Stomach smooth muscle (tissue), 2 donors: ENCODE results near the gene PTDSS2.
"Not testable (repeated sequence)": the region's sequence is repeated elsewhere in the genome, so short reads cannot be mapped to it uniquely, and the experiment has no call there.

Experiments
- H3K27ac ChIP-seq: one replicate; pipeline ENCODE4 v1.7.0; 2013; ENCODE audit warnings: mild to moderate bottlenecking, low read length, inconsistent platforms
- H3K27me3 ChIP-seq, 2 donors: one replicate each; pipeline ENCODE4 v1.7.0; 2013; ENCODE audit warnings: low read length in 2 of 2; ENCODE audit not compliant: insufficient read depth in 2 of 2, control insufficient read depth in 1 of 2
- H3K36me3 ChIP-seq, 2 donors: one replicate each; pipeline ENCODE4 v1.7.0; 2013; ENCODE audit warnings: low read length in 2 of 2; ENCODE audit not compliant: control insufficient read depth in 2 of 2, insufficient read depth in 2 of 2
- H3K4me1 ChIP-seq: one replicate; pipeline ENCODE4 v1.7.0; 2013; ENCODE audit warnings: low read length; ENCODE audit not compliant: control insufficient read depth, insufficient read depth
- H3K4me3 ChIP-seq, 2 donors: one replicate each; pipeline ENCODE4 v1.7.0; 2013; ENCODE audit warnings: low read length in 2 of 2
- H3K9ac ChIP-seq, 2 donors: one replicate each; pipeline ENCODE4 v1.7.0; 2013; ENCODE audit warnings: low read length in 2 of 2, mild to moderate bottlenecking in 1 of 2
- H3K9me3 ChIP-seq, 2 donors: one replicate each; pipeline ENCODE4 v1.7.0; 2013; ENCODE audit warnings: low read length in 2 of 2; ENCODE audit not compliant: control insufficient read depth in 2 of 2
- donor health status: healthy.
- donor health status: Pancreatic carcinoma.

Gene PTDSS2

DNA sequence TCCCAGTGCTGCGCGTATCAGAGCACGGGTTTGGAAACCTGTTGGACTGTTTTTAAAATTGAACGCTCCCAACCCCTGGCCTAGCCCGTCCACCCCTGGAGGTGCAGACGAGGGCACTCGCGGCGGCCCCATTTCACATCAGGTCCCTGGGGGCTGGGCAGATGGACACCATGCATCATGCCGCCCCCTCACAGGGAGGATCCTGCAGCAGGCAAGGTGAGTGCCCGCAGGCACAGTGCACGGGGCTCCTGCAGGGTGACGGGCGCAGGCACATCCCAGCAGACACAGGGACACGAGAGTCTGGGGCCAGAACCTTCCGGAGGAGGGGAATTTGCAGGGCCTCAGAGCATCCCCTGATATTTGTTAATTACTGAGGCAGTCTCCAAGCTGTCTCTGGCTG, 15.6 kb upstream of the PTDSS2 start:
- no peaks in the 10 kb centered on the region for H3K36me3 ChIP-seq
- H3K9me3 ChIP-seq, result no peaks in the 10 kb centered on the region
- H3K27ac ChIP-seq, result no peak overlapping the region
- peaks cover 4 to 7% of the 10 kb centered on the region in 2 donors for H3K27me3 ChIP-seq
- H3K4me3 ChIP-seq, result no peak overlapping the region
- H3K4me1 ChIP-seq, result no peaks in the 10 kb centered on the region
- no peak overlapping the region for H3K9ac ChIP-seq

DNA sequence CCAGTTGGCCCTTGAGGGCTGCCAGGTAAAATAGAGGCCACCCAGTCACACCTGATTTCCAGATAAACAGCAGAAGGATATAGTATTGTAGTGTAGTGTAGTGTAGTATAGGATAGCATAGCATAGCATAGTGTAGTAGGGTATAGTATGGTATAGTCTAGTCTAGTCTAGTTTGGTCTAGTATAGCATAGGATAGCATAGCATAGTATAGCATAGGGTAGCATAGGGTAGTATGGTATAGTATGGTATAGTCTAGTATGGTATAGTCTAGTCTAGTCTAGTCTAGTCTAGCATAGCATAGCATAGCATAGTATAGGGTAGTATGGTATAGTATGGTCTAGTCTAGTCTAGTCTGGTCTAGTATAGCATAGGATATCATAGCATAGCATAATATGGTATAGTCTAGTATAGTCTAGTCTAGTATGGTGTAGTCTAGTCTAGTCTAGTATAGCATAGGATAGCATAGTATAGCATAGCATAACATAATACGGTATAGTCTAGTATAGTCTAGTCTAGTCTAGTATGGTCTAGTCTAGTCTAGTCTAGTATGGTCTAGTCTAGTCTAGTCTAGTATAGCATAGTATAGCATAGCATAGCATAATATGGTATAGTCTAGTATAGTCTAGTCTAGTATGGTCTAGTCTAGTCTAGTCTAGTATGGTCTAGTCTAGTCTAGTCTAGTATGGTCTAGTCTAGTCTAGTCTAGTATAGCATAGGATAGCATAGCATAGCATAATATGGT, 14.9 kb upstream of the PTDSS2 start:
- not testable (repeated sequence) for H3K9ac ChIP-seq, H3K4me3 ChIP-seq, H3K36me3 ChIP-seq, H3K27ac ChIP-seq, H3K27me3 ChIP-seq, H3K4me1 ChIP-seq, H3K9me3 ChIP-seq

DNA sequence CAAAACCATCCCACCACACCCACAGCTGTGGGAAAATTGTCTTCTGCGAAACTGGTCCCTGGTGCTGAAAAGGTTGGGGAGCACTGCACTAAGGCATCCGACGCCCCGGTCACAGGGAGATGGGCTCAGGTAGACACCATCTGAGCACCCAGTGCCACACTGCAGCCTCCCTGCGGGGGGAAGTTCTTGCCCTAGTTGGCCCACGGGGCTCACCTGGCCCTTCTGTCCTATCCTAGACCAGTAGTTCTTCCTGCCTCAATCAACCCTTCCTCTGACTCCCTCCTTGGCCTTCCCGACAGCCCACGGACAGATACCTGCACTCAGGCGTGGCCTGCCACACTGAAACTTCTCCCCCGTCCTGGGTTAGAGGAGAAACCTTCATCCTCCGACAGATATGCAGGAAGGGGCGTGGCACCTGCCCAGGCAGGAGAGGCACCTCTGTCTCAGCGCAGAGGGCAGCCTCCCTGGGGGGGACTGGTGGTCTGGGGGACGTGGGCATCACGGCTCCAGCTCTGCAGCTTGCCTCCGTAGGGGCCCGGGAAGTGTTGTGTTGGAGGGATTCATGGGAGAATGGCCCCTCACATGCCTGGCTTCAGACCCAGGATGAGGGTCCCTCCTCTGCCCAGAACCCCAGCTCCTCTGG, 12.7 kb upstream of the PTDSS2 start:
- Histone ChIP-seq H3K36me3 (no peaks in the 10 kb centered on the region), H3K4me1 (no peaks in the 10 kb centered on the region), H3K9ac (no peak overlapping the region), H3K27me3 (peaks cover 18% of the 10 kb centered on the region in 2 donors), H3K27ac (no peak overlapping the region), H3K9me3 (no peaks in the 10 kb centered on the region), H3K4me3 (no peak overlapping the region)

DNA sequence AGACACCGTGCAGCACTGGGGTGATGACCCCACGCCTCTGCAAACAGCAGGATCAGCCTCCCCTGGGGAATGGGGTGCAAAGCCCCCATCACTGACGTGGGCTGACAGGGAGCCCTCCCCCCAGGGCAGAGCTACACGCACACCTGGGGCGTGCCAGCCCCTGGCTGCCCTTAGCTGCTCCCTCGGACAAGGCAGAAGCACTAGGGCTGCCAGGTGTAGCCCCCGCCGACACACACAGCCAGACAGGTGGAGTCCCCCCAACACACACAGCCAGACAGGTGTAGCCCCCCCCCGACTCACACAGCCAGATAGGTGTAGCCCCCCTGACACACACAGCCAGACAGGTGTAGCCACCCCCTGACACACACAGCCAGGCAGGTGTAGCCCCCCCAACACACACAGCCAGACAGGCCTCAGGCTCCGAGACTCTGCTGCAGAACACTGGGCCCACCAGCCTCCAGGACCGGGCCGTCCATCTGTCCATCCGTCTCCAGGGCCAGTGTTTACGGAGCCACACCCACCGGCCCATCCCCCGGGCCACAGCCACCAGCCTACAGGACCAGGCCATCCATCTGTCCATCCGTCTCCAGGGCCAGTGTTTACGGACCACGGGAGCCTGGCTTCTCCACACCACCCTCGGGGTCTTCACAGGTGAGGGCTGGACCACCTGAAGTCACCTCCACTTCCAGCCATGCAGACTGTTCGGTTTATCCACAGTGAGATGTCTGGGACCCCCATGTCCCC, 11.8 kb upstream of the PTDSS2 start:
- Histone ChIP-seq H3K27ac (no peak overlapping the region), H3K27me3 (peaks cover 19 to 24% of the 10 kb centered on the region in 2 donors), H3K9ac (no peak overlapping the region), H3K4me3 (no peak overlapping the region), H3K4me1 (no peaks in the 10 kb centered on the region), H3K36me3 (no peaks in the 10 kb centered on the region), H3K9me3 (no peaks in the 10 kb centered on the region)

DNA sequence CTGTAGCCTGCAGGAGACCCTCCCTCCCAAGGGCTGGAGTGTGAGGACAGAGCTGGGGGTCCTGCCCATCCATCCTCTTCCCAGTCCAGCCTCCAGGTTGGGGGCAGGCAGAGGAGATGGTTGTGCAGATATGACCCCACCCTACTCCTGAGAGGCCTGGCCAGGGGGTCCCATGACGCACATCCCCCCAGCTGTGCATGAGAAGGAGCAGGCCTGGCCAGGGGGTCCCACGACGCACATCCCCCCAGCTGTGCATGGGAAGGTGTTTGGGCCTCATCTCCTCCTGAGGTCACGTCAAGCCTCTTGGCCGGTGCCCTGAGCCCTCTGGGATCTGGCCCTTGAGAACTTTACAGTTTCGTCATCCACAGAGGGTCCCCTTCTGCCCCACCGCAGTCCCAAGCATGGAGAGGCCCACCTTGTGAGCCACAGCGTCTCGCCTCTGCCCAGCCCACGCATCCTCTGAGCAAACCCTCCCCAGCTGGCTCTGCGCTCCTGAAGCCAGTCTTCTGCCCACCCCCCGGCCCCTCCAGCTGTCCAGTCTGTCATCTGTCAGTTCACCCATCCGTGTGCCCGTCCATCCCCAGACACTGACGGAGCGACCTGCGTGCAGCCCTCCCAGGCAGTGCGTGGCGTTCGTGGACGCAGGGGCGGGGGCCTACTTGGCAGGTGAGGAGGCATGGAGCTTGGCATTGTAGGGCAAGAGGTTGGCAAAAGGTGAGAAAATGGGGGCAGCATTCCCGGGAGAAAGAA, 10.6 kb upstream of the PTDSS2 start:
- H3K4me1 ChIP-seq, result no peaks in the 10 kb centered on the region
- H3K27me3 ChIP-seq, result peaks cover 19 to 28% of the 10 kb centered on the region in 2 donors
- H3K36me3 ChIP-seq, result no peaks in the 10 kb centered on the region
- no peak overlapping the region for H3K4me3 ChIP-seq
- no peaks in the 10 kb centered on the region for H3K9me3 ChIP-seq
- no peak overlapping the region for H3K9ac ChIP-seq
- no peak overlapping the region for H3K27ac ChIP-seq

DNA sequence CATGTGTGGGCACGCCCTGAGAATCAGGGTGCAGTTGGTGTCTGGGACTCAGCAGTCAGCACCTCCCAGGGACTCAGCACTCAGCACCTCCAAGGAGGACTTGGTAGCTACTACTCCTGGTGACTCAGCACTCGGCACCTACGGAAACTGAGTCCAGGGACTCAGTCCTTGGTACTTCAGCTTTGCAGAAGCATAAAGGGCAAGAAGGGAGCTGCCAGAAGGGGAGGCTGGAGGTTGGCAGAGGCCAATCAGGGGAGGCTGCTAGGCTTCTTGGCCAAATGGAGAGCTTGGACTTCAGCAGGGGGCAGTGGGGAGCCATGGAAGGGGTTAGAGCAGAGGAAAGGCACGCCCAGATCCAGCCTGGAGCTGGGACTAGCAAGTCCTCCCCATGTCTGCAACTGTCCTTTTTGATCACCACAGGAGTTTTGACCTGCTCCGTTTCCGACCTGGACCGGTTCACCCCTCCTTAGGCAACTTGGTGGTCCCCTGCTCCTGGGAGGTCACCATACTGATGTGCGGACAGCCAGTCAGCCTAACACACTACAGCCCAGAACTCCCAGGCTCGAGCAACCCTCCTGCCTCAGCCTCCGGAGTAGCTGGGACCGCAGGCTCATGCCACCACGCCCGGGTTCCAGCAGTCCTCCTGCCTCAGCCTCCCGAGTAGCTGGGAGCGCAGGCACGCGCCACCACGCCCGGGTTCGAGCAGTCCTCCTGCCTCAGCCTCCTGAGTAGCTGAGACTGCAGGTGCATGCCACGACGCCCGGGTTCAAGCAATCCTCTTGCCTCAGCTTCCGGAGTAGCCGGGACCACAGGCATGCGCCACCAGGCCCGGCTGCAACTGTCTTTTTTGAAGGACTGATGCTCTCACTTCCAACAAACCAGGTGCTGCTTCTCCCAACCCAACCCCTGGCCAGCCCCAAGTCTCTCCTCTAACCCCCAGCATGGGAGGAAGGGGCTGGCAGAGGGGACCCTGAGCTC, 9.7 kb upstream of the PTDSS2 start:
- H3K9ac ChIP-seq, result no peak overlapping the region
- no peak overlapping the region for H3K4me3 ChIP-seq
- H3K4me1 ChIP-seq, result no peaks in the 10 kb centered on the region
- H3K9me3 ChIP-seq, result no peaks in the 10 kb centered on the region
- peaks cover 19 to 28% of the 10 kb centered on the region in 2 donors for H3K27me3 ChIP-seq
- no peak overlapping the region for H3K27ac ChIP-seq
- no peaks in the 10 kb centered on the region for H3K36me3 ChIP-seq

DNA sequence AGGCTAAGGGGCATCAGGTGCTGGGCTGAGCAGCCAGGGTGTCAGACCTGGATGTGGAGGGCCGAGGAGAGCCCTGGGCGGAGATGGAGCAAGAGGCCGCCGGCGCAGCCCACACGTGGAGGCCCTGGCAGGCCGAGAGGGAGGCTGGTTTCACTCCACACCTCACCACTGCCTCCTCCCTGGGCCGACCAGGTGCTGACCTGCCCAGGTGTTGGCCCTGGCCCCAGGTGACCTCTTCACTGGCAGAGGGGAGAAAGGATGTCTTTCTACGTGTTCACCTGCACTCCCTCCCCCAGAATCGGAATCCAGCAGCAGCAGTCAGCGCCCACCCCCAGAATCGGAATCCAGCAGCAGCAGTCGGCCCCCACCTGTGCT, 9.0 kb upstream of the PTDSS2 start:
- H3K9ac ChIP-seq, result no peak overlapping the region
- H3K27me3 ChIP-seq, result peaks cover 19 to 28% of the 10 kb centered on the region in 2 donors
- H3K4me3 ChIP-seq, result no peak overlapping the region
- no peaks in the 10 kb centered on the region for H3K36me3 ChIP-seq
- no peaks in the 10 kb centered on the region for H3K9me3 ChIP-seq
- no peak overlapping the region for H3K27ac ChIP-seq
- no peaks in the 10 kb centered on the region for H3K4me1 ChIP-seq

DNA sequence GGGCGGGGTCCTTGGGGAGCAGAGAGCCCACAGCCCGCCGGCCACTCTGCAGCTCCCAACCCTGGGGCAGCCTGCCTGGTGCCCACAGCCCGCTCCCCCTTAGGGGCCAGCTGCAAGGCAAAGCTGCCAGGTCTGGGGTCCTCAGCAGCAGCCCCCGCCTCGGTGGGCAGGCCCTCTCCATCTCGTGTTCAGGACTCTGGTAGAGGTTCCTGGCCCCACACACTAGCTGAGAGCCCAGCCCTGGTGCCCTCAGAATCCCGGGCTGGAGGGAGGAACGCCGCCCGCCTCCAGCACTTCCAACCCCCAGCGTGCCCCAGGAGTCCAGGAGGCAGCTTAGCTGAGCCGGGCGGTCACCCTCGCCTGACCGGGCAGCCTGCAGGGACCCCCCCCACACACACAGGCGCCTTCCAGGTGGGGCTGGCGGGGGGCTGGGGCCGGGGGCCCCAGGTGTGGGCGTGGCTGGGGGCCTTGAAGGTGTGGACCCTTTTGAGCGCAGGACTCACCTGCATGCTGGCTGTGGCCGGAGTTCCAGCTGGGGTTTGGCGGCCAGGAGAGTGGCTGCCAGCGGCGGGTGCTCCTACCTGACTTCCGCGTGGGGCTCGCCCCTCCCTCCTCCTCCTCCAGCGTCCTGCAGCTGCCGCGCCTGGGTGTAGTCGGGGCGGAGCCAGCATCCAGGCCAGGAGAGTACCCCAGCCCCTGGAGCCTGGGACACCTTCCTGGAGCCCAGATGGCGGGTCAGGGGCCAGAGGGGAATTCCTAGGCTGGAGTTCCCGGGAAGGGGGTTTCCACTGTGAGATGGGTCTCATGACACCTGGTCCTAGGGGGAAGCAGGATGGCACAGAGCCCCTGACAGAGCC, 8.4 kb upstream of the PTDSS2 start, which contains the start of gene ANO9:
Gene ANO9 (minus strand): TSS at position 594 of the 857 bp plus-strand sequence. CDS start 85 bp downstream, at position 509.
- Histone ChIP-seq H3K27me3 (peaks cover 19 to 28% of the 10 kb centered on the region in 2 donors), H3K36me3 (no peaks in the 10 kb centered on the region), H3K27ac (no peak within 1 kb of the TSS)

DNA sequence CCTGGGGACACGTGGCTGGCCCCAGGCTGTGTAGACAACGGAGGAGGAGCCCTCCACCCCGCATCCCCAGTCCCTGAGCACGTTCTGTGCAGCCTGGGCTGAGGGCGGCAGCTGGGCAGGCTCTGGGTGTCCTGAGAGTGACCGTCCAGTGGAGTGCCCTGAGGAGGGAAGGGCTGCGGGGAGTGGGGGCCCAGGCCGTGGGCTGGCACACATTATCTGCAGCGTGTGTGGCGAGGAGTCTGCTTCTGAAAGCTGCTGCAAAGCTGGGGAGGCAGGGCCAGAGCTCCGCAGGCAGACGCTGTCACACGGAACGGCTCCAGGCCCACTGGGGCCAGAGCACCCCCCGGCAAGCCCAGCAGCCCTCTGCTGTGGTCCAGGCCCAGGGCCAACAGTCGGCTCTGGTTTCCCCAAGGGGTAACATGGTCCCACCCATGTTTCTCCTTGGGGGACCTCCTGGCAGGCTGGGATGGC, 7.4 kb upstream of the PTDSS2 start:
- Histone ChIP-seq H3K4me3 (no peak overlapping the region), H3K27ac (no peak overlapping the region), H3K9me3 (no peaks in the 10 kb centered on the region), H3K4me1 (no peaks in the 10 kb centered on the region), H3K27me3 (peaks cover 19 to 28% of the 10 kb centered on the region in 2 donors), H3K9ac (no peak overlapping the region), H3K36me3 (no peaks in the 10 kb centered on the region)

More for the DNA sequence above, 8.4 kb upstream of the PTDSS2 start, which contains the start of gene ANO9:
- H3K4me1 ChIP-seq, result no peaks in the 10 kb centered on the region
- H3K4me3 ChIP-seq, result no peak within 1 kb of the TSS
- H3K9me3 ChIP-seq, result no peaks in the 10 kb centered on the region
- H3K9ac ChIP-seq, result no peak within 1 kb of the TSS
